ENCODE results near the gene MPP7. TPM values are rescaled to one million over a fixed set of nuclear protein-coding genes. Genes with fewer than 3 reads are reported as not detected.

The MPP7 gene
- total and polyA plus RNA-seq, 2 donors (not counting 3 experiments of a cell fraction or from before 2014, with no cell fraction given) = 0.17 to 0.73 TPM

GRCh38 chr10:28253169-28253785 is 49.6 kb downstream of the MPP7 start:
- FAIRE-seq = peak; percentile 56
- Histone ChIP-seq H3K4me3 (replicated peaks in 1 of 3; ENCODE audit: insufficient read depth in 1 of 3, low read depth in 1 of 3, low read length in 3 of 3) (no peak overlapping the region), H3K9me1 (replicated peaks; ENCODE audit: control insufficient read depth, extremely low read depth, insufficient read depth, low read length) (no peaks in the 10 kb centered on the region), H3K9me3 (replicated peaks; ENCODE audit: control insufficient read depth, insufficient read depth, low read length) (no peaks in the 10 kb centered on the region), H3K36me3 (ENCODE audit: control insufficient read depth in 2 of 2, extremely low read depth in 1 of 2, insufficient read depth in 2 of 2, low read length in 2 of 2) (no peaks in the 10 kb centered on the region), H3K27ac (ENCODE audit: insufficient read depth, low read depth, low read length) (no peak overlapping the region), H2AFZ (ENCODE audit: low read depth, low read length) (no peak overlapping the region), H3K4me2 (ENCODE audit: insufficient read depth, low read length) (no peak overlapping the region), H4K20me1 (replicated peaks; ENCODE audit: control insufficient read depth, extremely low read depth, insufficient read depth, low read length) (no peaks in the 10 kb centered on the region), H3K9ac (replicated peaks; ENCODE audit: extremely low read depth, insufficient read depth, low read length) (no peak overlapping the region), H3K27me3 (ENCODE audit: control insufficient read depth in 2 of 2, insufficient read depth in 2 of 2, low read length in 2 of 2) (peaks cover 4 to 7% of the 10 kb centered on the region in 2 experiments), H3K4me1 (ENCODE audit: control insufficient read depth, extremely low read depth, insufficient read depth, low read length) (no peaks in the 10 kb centered on the region), H3K79me2 (ENCODE audit: control insufficient read depth, insufficient read depth, low read length) (no peaks in the 10 kb centered on the region)
- ChIA-PET CTCF (interaction anchor here (1.3 to 5.5 kb wide), 4 partner anchors 10 to 883 kb away, joined by 3 to 83 read pairs (median 20); no protein-coding TSS in a partner anchor), POLR2A (no interaction called here)
- dilution Hi-C loops (cut with MboI; ENCODE audit: extremely low pct_ligation_motif_present, low sequenced_read_pairs) (no loop called here), intact Hi-C loops (cut with micrococcal nuclease) (no loop called here)
- TF ChIP-seq CTCF (IDR thresholded peaks at IDR 0.05; ENCODE audit: extremely low read depth in 1 of 2, insufficient read depth in 1 of 2, low read depth in 1 of 2, low read length in 2 of 2) = no peak
- TF ChIP-seq GATA2 (IDR thresholded peaks at IDR 0.05; ENCODE audit: insufficient read depth, insufficient read length, low read depth, low read length) = no peak
- TF ChIP-seq POLR2AphosphoS5 (IDR thresholded peaks at IDR 0.05; ENCODE audit: insufficient read depth, low read depth, low read length) = no peak
- no peak for TF ChIP-seq MAX (IDR thresholded peaks at IDR 0.05; ENCODE audit: insufficient read depth, insufficient read length)
- no peak for TF ChIP-seq POLR2A (IDR thresholded peaks at IDR 0.05; ENCODE audit: low read depth, low read length)
- no peak for TF ChIP-seq JUN (IDR thresholded peaks at IDR 0.05; ENCODE audit: borderline replicate concordance, insufficient read depth, insufficient read length, low read depth)
- no peak for TF ChIP-seq MYC (IDR thresholded peaks at IDR 0.05; ENCODE audit: low read depth, low read length)
- no peak for TF ChIP-seq FOS (IDR thresholded peaks at IDR 0.05; ENCODE audit: borderline replicate concordance, insufficient read depth, low read length)
- TF ChIP-seq EZH2 (IDR thresholded peaks at IDR 0.05; ENCODE audit: borderline replicate concordance, low read depth, low read length, severe bottlenecking) = no peak
- no peak for DNase-seq (ENCODE audit: low read depth, low spot score)
- no TSS peak for BruUV-seq (replicated peaks)

Small RNA genes lying within 50 kb of the gene (microRNA-seq; reads per million reads assigned to microRNA genes)
- not detected for gene MIR8086 (ENCODE audit: borderline number of aligned reads, borderline replicate concordance)

Small RNA genes lying within 50 kb of the gene (small RNA-seq; reads per million reads assigned to genes)
- gene MIR8086 (ENCODE audit: insufficient read depth, insufficient read length, low read depth, low replicate concordance) = not detected

Other genes with a start within 250 kb of the MPP7 start
- 101 and 104 TPM in 2 replicates for gene WAC, start 230.1 kb upstream of the MPP7 start, total RNA-seq
- 49.1 and 49.2 TPM in 2 replicates for gene WAC, start 230.1 kb upstream of the MPP7 start, polyA plus RNA-seq

All from endothelial cell of umbilical vein (primary cell).